Glutamatergic neuron (in vitro differentiated cells): ENCODE measurements around the gene MINPP1. TPM values are rescaled to one million over a fixed set of nuclear protein-coding genes. Genes with fewer than 3 reads are reported as not detected.
"Not testable (repeated sequence)": the region's sequence is repeated elsewhere in the genome, so short reads cannot be mapped to it uniquely, and the experiment has no call there.

Experiments used
- DNase-seq: peaks from one replicate; pipeline ENCODE4 v3.0.0; 2022
- H3K27ac Mint-ChIP-seq: one replicate; pipeline ENCODE4 v1.8.0; 2020; ENCODE audit warnings: mild to moderate bottlenecking, mixed read lengths, inconsistent platforms; ENCODE audit not compliant: unreplicated experiment
- H3K27me3 Mint-ChIP-seq: one replicate; pipeline ENCODE4 v1.8.0; 2020; ENCODE audit warnings: mild to moderate bottlenecking, moderate library complexity, mixed read lengths, inconsistent platforms; ENCODE audit not compliant: unreplicated experiment
- H3K36me3 Mint-ChIP-seq: one replicate; pipeline ENCODE4 v1.8.0; 2020; ENCODE audit warnings: mild to moderate bottlenecking, mixed read lengths, inconsistent platforms; ENCODE audit not compliant: unreplicated experiment
- H3K4me1 Mint-ChIP-seq: one replicate; pipeline ENCODE4 v1.8.0; 2020; ENCODE audit warnings: mild to moderate bottlenecking, low read depth, mixed read lengths, inconsistent platforms; ENCODE audit not compliant: unreplicated experiment
- H3K4me3 Mint-ChIP-seq: one replicate; pipeline ENCODE4 v1.8.0; 2020; ENCODE audit warnings: mild to moderate bottlenecking, mixed read lengths, inconsistent platforms; ENCODE audit not compliant: unreplicated experiment
- H3K9me3 Mint-ChIP-seq: one replicate; pipeline ENCODE4 v1.8.0; 2020; ENCODE audit warnings: mild to moderate bottlenecking, moderate library complexity, mixed read lengths, inconsistent platforms; ENCODE audit not compliant: unreplicated experiment
- long read RNA-seq: library from polyadenylated mRNA; unstranded; transcript quantifications from one replicate; pipeline ENCODE4 v2.0.0, GENCODE V29; 2020; ENCODE audit not compliant: unreplicated experiment
- total RNA-seq: library from RNA; stranded (reverse); fragmentation: NEBNext Ultra II Directional; extraction: Animal tissue kit (Norgen Biotek cat#: 25700); gene quantifications from one replicate; pipeline ENCODE4 v1.2.1, GENCODE V29; 2021; ENCODE audit not compliant: unreplicated experiment
- TF ChIP-seq, protein P1 (sequence below): fragments of 200-600 bp; sonication (generic); IDR thresholded peaks from one replicate; pipeline ENCODE4 v1.5.0; 2021; ENCODE audit not compliant: partially characterized antibody, unreplicated experiment

The MINPP1 gene, protein sequence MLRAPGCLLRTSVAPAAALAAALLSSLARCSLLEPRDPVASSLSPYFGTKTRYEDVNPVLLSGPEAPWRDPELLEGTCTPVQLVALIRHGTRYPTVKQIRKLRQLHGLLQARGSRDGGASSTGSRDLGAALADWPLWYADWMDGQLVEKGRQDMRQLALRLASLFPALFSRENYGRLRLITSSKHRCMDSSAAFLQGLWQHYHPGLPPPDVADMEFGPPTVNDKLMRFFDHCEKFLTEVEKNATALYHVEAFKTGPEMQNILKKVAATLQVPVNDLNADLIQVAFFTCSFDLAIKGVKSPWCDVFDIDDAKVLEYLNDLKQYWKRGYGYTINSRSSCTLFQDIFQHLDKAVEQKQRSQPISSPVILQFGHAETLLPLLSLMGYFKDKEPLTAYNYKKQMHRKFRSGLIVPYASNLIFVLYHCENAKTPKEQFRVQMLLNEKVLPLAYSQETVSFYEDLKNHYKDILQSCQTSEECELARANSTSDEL
- total RNA-seq, result 27.2 TPM
- long read RNA-seq, transcript MINPP1-202 (5 exons, 2,415 nt), result major isoform, 23 of 25 reads
- long read RNA-seq, partial matches to known transcripts, result 1 of 25 reads
- long read RNA-seq, other reads (novel, unspliced or antisense), result 1 of 25 reads

- Mint-ChIP-seq H3K4me1 (peaks cover 16% of the 10 kb centered on the region), H3K36me3 (no peaks in the 10 kb centered on the region), H3K4me3 (peak within 1 kb of the TSS; percentile 98), H3K27ac (peak within 1 kb of the TSS; percentile 82), H3K27me3 (peaks cover 3% of the 10 kb centered on the region), H3K9me3 (peaks cover 10% of the 10 kb centered on the region)
- TF ChIP-seq, protein P1, sequence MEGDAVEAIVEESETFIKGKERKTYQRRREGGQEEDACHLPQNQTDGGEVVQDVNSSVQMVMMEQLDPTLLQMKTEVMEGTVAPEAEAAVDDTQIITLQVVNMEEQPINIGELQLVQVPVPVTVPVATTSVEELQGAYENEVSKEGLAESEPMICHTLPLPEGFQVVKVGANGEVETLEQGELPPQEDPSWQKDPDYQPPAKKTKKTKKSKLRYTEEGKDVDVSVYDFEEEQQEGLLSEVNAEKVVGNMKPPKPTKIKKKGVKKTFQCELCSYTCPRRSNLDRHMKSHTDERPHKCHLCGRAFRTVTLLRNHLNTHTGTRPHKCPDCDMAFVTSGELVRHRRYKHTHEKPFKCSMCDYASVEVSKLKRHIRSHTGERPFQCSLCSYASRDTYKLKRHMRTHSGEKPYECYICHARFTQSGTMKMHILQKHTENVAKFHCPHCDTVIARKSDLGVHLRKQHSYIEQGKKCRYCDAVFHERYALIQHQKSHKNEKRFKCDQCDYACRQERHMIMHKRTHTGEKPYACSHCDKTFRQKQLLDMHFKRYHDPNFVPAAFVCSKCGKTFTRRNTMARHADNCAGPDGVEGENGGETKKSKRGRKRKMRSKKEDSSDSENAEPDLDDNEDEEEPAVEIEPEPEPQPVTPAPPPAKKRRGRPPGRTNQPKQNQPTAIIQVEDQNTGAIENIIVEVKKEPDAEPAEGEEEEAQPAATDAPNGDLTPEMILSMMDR, result no peak
- peak; percentile 94 for DNase-seq
Observed at GRCh38 chr10:87504640-87505365, at the start of gene MINPP1. Gene MINPP1, plus strand, starts transcription at chr10:87504893. Its CDS starts 23 bp downstream, at chr10:87504916.

DNA sequence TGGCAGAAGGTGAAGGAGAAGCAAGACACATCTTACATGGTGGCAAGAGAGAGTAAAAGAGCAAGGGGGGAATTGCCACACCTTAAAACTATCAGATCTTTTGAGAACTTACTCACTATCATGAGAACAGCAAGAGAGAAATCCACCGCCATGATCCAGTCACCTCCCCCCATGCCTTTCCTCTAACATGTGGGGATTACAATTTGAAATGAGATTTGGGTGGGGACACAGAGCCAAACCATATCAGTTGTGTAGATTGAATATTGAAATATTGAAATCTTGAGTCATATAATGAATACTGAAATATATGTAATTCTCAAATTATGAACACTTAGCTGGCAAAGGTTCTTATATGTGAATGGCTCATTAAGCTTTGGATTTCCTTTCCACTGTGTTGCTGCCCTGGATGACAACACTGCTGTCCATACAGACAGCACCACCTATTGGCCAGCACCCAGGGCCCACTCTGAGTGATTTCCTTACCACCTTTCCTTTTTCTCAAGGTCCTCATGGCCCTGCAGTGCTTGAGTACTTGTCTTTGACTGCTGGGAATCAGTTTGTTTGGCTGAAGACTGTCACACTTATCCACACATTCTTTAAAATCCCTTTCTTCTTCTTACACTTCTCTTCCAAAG, 48.0 kb upstream of the MINPP1 start:
- not testable (repeated sequence) for H3K27me3 Mint-ChIP-seq

DNA sequence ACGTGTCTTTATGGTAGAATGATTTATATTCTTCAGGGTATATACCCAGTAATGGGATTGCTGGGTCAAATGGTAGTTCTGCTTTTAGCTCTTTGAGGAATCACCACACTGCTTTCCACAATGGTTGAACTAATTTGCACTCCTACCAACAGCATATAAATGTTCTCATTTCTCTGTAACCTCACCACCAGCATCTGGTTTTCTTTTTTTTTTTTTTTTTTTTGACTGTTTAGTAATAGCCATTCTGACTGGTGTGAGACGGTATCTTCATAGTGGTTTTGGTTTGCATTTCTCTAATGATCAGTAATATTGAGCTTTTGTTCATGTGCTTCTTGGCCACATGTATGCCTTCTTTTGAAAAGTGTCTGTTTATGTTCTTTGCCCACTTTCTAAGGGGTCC, 42.9 kb upstream of the MINPP1 start:
- not testable (repeated sequence) for H3K4me3 Mint-ChIP-seq, DNase-seq, H3K36me3 Mint-ChIP-seq, H3K27me3 Mint-ChIP-seq, H3K27ac Mint-ChIP-seq, H3K4me1 Mint-ChIP-seq, H3K9me3 Mint-ChIP-seq

More for the DNA sequence above, 48.0 kb upstream of the MINPP1 start:
- not testable (repeated sequence) for H3K9me3 Mint-ChIP-seq, H3K4me3 Mint-ChIP-seq, H3K4me1 Mint-ChIP-seq, H3K27ac Mint-ChIP-seq, DNase-seq, H3K36me3 Mint-ChIP-seq

- H3K9me3 Mint-ChIP-seq, H3K4me3 Mint-ChIP-seq, DNase-seq, H3K27me3 Mint-ChIP-seq, H3K27ac Mint-ChIP-seq, H3K4me1 Mint-ChIP-seq, H3K36me3 Mint-ChIP-seq: not testable (repeated sequence)
Observed at GRCh38 chr10:87466849-87467248, 37.8 kb upstream of the MINPP1 start.

DNA sequence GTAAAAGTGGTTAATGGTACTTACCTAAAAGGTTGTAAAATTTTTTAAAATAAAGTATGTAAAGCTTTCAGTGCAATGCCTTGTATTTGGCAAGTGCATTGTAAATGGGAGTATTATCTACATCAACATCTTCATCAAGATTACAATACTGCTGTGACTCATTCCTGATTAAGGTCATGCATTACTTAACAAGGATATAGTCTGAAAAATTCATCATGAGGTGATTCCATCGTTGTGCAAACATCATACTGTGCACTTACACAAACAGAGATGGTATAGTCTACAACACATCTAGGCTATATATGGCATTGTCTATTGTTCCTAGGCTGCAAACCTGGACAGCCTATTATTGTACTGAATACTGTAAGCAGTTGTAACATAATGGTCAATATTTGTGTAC, 16.0 kb upstream of the MINPP1 start:
- not testable (repeated sequence) for H3K4me1 Mint-ChIP-seq, DNase-seq, H3K36me3 Mint-ChIP-seq, H3K9me3 Mint-ChIP-seq, H3K27me3 Mint-ChIP-seq, H3K4me3 Mint-ChIP-seq, H3K27ac Mint-ChIP-seq

DNA sequence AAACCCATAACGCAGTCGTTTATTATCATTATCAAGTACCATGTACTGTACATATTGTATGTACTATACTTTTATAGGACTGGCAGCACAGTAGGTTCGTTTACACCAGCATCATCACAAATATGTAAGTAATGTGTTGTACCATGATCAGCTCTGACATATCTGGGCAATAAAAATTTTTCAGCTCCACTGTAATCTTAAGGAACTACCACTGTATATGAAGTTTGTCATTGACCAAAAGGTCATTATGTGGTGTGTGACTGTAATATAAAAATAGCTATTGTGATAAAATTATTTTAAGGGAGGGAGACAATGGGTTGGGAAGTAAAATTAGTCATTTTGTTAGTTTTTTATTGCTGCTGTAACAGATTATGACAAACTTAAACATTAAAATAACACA, 14.4 kb upstream of the MINPP1 start:
- H3K36me3 Mint-ChIP-seq, DNase-seq, H3K27ac Mint-ChIP-seq, H3K4me3 Mint-ChIP-seq, H3K27me3 Mint-ChIP-seq, H3K9me3 Mint-ChIP-seq, H3K4me1 Mint-ChIP-seq: not testable (repeated sequence)

- H3K4me3 Mint-ChIP-seq, H3K9me3 Mint-ChIP-seq, DNase-seq, H3K36me3 Mint-ChIP-seq, H3K27ac Mint-ChIP-seq, H3K27me3 Mint-ChIP-seq, H3K4me1 Mint-ChIP-seq: not testable (repeated sequence)
Observed at GRCh38 chr10:87492450-87492849, 12.2 kb upstream of the MINPP1 start.

DNA sequence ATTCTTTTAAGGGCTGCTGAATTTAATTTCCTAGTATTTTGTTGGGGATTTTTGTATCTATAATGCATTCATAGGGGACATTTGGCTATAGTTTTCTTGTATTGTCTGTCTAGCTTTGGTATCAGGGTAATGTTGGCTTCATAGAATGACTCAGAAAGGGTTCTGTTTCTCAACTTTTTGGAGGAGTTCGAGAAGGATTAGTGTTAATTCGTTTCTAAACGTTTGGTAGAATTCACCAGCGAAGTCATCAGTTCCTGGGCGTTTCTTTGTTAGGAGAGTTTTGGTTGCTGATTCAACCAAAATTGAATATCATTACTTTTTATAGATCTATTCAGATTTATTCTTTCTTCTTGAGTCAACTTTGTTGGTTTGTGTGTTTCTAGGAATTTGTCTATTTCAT, 9.2 kb upstream of the MINPP1 start:
- not testable (repeated sequence) for H3K36me3 Mint-ChIP-seq, H3K27me3 Mint-ChIP-seq, H3K27ac Mint-ChIP-seq, DNase-seq, H3K4me3 Mint-ChIP-seq, H3K9me3 Mint-ChIP-seq, H3K4me1 Mint-ChIP-seq

DNA sequence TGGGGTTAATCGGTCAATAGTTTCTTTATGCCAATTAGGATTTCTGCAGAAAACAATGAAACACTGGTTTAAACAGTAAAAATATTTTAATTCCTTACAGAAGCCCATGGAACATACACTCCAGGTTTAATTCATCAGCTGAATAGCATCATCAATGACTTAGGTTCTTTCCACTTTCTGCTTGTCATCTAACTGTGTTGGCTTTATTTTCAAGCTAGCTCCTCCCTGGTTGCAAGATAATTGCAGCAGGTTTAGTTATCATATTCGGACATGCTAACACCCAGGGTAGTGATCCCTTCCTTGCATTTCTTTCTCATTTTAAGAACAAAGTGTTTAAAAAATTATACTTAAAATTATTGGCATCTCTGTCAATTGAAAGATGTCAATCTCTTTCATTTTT, 7.3 kb upstream of the MINPP1 start:
- not testable (repeated sequence) for H3K27me3 Mint-ChIP-seq

GRCh38 chr10:87498106-87498789, 6.4 kb upstream of the MINPP1 start:
- not testable (repeated sequence) for H3K36me3 Mint-ChIP-seq, DNase-seq, H3K4me1 Mint-ChIP-seq, H3K27ac Mint-ChIP-seq, H3K4me3 Mint-ChIP-seq, H3K27me3 Mint-ChIP-seq, H3K9me3 Mint-ChIP-seq

More for the DNA sequence above, 7.3 kb upstream of the MINPP1 start:
- H3K9me3 Mint-ChIP-seq, H3K27ac Mint-ChIP-seq, H3K4me3 Mint-ChIP-seq, H3K4me1 Mint-ChIP-seq, DNase-seq, H3K36me3 Mint-ChIP-seq: not testable (repeated sequence)
